HG03565 (cell line): ENCODE results near the gene ENTPD8.

Experiments used
- ATAC-seq: cut with Tn5 transposase; IDR thresholded peaks from one replicate; pipeline ENCODE4 v1.9.1; 2021; ENCODE audit warnings: mild to moderate bottlenecking, moderate library complexity; ENCODE audit not compliant: unreplicated experiment

ENTPD8 gene

DNA sequence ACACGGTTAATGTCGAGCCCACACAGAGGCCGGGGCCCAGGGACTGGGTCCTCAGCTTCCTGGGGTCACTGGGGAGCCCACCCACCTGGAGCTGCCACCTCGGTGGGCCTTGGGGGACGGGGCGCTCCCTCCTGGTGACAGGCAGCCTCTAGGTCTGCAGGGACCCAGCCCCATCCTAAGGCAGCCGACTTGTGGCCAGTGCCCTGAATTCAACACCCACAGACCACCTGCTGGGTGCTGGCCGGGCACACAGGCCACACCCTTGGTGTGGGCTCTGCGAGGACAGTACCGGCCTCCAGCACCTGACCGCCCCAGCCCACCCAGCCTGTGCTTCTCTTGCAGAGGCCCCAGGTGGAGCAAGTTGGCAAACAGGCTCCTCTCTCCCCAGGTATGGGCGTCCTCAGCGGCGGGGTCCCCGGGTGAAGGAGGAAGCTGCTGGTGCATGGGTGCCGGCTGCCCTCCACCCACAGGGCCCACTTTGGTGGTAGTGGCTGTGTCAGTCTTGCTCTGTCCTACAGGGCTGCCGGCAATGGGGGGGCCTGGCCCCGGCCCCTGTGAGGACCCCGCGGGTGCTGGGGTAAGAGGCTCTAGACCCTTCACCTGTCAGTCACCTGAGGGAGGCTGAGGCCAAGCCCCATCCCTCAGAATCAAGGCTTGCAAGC, 8.3 kb downstream of the ENTPD8 start:
- ATAC-seq = no peak

DNA sequence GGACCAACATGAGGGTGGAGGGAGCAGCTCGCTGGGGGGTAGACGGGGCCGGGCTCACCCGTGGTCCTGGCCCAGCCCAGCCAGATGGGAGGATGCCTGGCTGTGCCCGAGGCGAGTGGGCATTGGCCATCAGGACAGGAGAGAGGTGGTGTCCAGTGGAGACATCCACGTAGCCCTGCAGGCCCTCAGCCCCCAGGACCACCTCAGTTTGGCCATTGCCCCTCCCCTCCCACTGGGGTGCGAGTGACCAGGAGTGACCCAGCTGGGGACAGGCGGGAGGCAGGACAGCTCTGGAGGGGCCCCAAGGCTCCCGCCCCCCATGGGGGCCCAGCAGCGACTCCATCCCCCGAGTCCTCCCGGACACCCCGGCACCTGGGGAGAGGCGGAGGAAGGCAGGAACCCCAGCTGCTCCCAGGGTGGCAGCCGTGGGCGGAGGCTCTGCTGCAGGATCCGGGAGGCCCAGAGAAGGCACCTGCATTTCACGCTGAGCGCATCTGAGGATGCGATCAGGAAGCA, 9.7 kb downstream of the ENTPD8 start:
- ATAC-seq = no peak

DNA sequence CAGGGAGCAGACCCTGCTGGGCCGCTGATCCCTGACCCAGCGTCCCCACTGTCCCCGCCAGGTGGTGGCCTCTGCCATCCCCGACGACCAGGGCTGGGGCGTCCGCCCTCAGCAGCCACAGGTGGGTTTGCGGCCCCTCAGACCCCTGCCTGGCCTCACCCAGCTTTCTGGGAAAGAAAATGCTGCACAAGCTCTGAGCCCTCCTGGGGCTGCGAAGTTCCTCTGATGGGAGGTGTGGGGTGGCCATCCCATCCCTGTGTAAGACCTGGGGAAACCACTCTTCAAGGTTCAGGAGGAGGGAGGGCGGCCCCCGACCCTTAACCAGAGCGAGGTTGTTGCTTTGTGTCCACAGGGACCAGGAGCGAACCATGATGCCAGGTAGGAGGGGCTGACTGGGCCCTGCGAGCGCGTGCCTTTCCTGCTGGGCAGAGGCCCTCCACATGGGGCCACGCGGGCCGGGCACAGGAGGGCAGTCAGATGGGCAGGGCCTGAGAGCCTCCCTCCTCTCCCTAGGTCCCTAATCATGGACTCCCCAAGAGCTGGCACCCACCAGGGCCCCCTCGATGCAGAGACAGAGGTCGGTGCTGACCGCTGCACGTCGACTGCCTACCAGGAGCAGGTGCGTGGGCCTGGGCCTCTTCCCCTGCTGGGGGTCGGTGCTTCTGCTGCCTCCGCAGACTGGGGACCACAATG, 10.3 kb downstream of the ENTPD8 start:
- ATAC-seq = no peak

GRCh38 chr9:137429974-137430722, 11.0 kb downstream of the ENTPD8 start:
- no peak for ATAC-seq

GRCh38 chr9:137429546-137429890, 11.6 kb downstream of the ENTPD8 start:
- ATAC-seq = no peak

DNA sequence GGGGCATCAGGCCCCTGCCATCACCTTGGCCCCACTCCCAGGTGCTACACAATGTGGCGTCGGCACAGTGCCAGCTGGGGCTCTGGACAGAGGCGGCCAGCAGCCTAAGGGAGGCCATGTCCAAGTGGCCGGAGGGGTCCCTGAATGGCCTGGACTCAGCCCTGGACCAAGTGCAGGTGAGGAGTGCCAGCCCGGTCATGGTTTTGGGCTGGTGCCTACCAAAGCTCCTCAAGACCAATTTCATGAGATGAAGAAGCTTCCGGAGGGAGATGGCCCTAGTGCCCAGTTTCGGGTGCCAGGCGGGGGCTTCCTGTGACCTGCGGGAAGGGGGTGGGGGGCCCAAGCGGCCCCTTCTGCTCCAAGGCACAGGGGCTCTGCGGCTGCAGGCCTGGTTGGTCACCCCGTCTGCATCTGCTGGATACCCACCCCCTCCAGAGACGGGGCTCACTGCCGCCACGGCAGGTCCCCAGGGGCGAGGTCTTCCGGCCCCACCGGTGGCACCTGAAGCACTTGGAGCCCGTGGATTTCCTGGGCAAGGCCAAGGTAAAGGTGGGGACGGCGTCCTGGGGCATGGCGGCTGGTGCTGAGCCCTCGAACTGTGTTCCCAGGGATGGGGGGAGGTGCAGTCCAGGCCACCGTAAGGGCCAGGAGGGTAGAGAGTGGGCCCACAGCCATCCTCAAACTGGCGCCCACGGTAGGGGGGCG, 12.2 kb downstream of the ENTPD8 start:
- ATAC-seq = no peak

DNA sequence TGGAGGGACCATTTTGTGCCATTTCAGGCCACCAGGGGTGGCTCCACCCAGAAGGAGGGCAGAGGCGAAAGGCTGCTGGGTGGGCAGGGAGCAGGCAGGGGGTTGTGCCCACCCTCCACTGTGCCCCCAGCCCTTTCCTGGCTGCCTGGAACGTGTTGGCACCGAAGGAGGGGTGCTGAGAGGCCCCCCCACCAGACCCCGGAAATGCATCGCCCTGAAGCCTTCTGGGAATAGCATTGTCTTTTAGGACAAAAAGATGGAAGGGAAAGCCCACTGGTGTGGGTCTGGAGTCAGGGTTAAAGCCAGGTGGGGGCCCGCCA, 12.9 kb downstream of the ENTPD8 start:
- no peak for ATAC-seq

- no peak for ATAC-seq
These were observed 13.5 kb downstream of the ENTPD8 start for GRCh38 chr9:137427454-137428310.

DNA sequence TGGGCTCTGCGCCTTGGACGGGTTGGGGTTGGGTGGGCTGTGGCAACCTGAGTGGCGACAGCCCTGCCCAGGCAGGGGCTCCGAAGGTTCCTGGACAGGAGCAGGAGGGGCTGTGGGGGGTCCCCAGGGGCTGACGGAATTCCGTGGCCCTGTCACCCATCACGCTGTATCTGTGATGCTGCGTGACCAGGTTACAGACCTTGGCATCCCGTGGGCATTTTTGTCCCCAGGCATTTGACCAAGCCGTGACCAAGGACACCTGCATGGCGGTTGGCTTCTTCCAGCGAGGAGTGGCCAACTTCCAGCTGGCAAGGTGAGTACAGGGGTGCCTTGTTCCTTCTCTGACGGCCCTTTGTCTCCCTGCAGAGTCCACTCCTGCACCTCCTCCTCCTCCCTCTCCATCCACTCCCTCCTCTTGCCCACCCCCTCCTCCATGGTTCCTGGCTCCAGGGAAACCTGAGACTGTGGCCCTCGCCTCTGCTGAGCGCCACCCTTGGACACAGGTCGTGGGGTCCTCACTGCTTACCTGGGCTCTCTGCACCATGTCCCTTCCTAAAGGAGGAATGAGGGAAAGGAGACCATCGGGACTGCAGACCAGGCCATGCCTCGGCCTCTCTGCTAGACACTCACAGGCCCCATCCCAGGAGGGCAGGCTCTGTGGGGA, 15.0 kb downstream of the ENTPD8 start:
- ATAC-seq = no peak

DNA sequence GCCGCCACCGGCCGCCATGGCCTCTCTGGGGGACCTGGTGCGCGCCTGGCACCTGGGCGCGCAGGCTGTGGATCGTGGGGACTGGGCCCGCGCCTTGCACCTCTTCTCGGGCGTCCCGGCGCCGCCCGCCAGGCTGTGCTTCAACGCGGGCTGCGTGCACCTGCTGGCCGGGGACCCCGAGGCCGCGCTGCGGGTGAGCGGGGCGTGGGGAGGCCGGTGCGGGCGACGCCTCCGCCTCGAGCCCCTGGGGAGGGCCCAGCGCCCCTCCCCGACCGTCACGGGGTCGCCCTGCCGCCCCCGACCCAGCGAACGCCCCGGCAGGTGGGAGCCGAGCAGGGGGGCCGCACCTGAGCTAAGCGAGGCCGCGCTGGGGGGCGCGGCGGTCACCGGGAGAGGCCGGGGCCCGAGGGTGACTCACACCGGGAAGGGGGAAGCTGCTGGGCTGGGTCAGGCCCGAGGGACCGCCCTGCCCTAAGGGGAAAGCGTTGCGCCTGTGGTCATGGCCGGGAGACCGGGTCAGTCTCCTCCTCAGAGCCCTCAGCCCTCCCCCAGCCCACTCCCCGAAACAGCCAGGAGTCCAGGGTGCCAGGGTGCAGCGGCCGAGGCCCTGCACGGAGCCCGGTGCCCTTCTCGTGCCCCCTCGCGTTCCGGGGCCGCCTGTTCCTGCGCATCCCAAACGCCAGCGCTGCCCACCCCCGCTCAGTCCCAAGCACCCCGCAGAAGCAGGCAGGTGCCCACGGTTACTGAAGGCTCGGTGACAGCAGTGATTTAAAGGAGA, 17.5 kb downstream of the ENTPD8 start:
- peak; percentile 20 for ATAC-seq

GRCh38 chr9:137422604-137423513, 18.3 kb downstream of the ENTPD8 start, which contains the start of the genes EXD3 and NOXA1:
EXD3 (minus strand) TSS chr9:137423162; CDS start chr9:137395357, 27,805 bp downstream.
NOXA1 (plus strand) TSS chr9:137423393; CDS start chr9:137423530, 137 bp downstream.
- peak; percentile 81 for ATAC-seq

- ATAC-seq = no peak
These were observed 19.1 kb downstream of the ENTPD8 start for GRCh38 chr9:137421838-137422603.

DNA sequence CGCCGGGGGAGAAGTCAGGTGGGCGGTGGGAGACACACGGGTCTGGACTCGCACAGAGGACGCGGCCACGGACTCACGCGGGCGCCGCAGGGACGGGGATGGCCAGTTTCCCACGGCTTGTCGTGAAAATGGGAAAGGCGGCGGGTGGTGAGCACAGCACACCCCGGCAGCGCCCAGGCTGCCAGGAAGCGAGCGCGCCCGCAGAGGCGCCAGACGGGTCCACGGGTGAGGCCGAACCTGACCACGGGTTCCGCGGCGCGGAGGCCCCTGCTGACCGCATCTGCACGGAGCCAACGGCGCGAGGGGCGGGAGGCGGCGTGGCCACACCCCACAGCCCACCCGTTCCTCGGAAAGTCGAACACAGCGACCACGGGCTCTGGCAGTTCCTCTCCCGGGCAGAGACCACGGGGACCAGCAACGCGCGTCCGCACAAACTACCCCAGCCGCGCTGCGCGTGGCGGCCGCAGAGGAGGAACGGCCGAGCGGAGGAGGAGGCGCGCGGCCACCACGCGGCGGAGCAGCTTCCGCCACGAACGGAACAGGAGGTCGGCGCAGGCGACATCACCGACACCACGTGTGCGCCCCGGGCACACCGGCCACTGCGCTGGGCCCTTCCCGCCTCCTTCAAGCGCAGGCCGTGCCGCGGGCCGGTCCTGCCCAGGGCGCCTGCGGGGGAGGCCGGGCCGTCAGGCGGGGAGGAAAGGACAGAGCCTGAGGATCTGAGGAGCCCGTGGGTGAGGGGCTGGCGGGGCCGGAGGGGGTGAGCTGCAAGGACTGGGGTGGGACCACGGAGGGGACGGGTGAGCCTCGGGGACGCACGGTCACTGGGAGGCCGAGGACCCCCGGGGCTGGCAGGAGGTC, 23.8 kb downstream of the ENTPD8 start:
- ATAC-seq = no peak

- no peak for ATAC-seq
These were observed 24.5 kb downstream of the ENTPD8 start for GRCh38 chr9:137416563-137417151.

- no peak for ATAC-seq
These were observed 25.1 kb downstream of the ENTPD8 start for GRCh38 chr9:137416006-137416562.

GRCh38 chr9:137415451-137415850, 25.7 kb downstream of the ENTPD8 start:
- no peak for ATAC-seq
